Measurements from ENCODE around the gene GRK4. TPM values are rescaled to one million over a fixed set of nuclear protein-coding genes. Genes with fewer than 3 reads are reported as not detected.
A peak's percentile ranks its signal among the peaks of the same experiment; 100 is the strongest.
"Not testable (repeated sequence)": the region's sequence is repeated elsewhere in the genome, so short reads cannot be mapped to it uniquely, and the experiment has no call there.

The GRK4 gene
- total RNA-seq, 1 donor from 2014 or later = 6.7 TPM

GRCh38 chr4:2915789-2916188 is 47.6 kb upstream of the GRK4 start:
- no peak overlapping the region for H3K27ac ChIP-seq (ENCODE audit: low read depth, low read length)

GRCh38 chr4:2916696-2917095 is 46.7 kb upstream of the GRK4 start:
- not testable (repeated sequence) for H3K27ac Mint-ChIP-seq (ENCODE audit: unreplicated experiment)

More at GRCh38 chr4:2915789-2916188, 47.6 kb upstream of the GRK4 start:
- no peak overlapping the region for H3K4me3 ChIP-seq (ENCODE audit: insufficient read depth, low read depth, low read length)
- no peak overlapping the region for H3K4me3 Mint-ChIP-seq (ENCODE audit: unreplicated experiment)
- no peaks in the 10 kb centered on the region for H3K9me3 ChIP-seq (ENCODE audit: insufficient read depth, low read depth, low read length)
- H3K9me3 Mint-ChIP-seq (ENCODE audit: unreplicated experiment) = peaks cover 1% of the 10 kb centered on the region
- no peak overlapping the region for H3K4me2 ChIP-seq (ENCODE audit: low read length)
- peaks cover 41% of the 10 kb centered on the region for H3K36me3 Mint-ChIP-seq (ENCODE audit: low read depth, unreplicated experiment)
- no peak for DNase-seq (ENCODE audit: low read depth)
- no peak overlapping the region for H2AFZ ChIP-seq (ENCODE audit: low read depth, low read length)
- peaks cover 50% of the 10 kb centered on the region for H4K20me1 ChIP-seq (ENCODE audit: insufficient read depth, low read length)
- peaks cover 18% of the 10 kb centered on the region for H3K36me3 ChIP-seq (ENCODE audit: insufficient read depth, low read length)
- H3K27me3 ChIP-seq (ENCODE audit: insufficient read depth, low read length) = no peaks in the 10 kb centered on the region
- peaks cover 36% of the 10 kb centered on the region for H3K79me2 ChIP-seq (ENCODE audit: insufficient read depth, low read length)
- H3K27ac Mint-ChIP-seq (ENCODE audit: unreplicated experiment) = no peak overlapping the region
- FAIRE-seq = no peak
- no peaks in the 10 kb centered on the region for H3K4me1 ChIP-seq (ENCODE audit: insufficient read depth, low read length)
- no peaks in the 10 kb centered on the region for H3K4me1 Mint-ChIP-seq (ENCODE audit: low read depth, unreplicated experiment)
- no peaks in the 10 kb centered on the region for H3K27me3 Mint-ChIP-seq (ENCODE audit: low read depth, unreplicated experiment)
- TF ChIP-seq, protein P1, sequence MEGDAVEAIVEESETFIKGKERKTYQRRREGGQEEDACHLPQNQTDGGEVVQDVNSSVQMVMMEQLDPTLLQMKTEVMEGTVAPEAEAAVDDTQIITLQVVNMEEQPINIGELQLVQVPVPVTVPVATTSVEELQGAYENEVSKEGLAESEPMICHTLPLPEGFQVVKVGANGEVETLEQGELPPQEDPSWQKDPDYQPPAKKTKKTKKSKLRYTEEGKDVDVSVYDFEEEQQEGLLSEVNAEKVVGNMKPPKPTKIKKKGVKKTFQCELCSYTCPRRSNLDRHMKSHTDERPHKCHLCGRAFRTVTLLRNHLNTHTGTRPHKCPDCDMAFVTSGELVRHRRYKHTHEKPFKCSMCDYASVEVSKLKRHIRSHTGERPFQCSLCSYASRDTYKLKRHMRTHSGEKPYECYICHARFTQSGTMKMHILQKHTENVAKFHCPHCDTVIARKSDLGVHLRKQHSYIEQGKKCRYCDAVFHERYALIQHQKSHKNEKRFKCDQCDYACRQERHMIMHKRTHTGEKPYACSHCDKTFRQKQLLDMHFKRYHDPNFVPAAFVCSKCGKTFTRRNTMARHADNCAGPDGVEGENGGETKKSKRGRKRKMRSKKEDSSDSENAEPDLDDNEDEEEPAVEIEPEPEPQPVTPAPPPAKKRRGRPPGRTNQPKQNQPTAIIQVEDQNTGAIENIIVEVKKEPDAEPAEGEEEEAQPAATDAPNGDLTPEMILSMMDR (IDR thresholded peaks at IDR 0.05; ENCODE audit: insufficient read depth, low read depth, low read length) = no peak
- no peak for TF ChIP-seq EZH2 (IDR thresholded peaks at IDR 0.05; ENCODE audit: insufficient read depth, low read length)
- no peak overlapping the region for H3K9ac ChIP-seq (ENCODE audit: low read length)

GRCh38 chr4:2918300-2918699 is 45.1 kb upstream of the GRK4 start:
- Histone ChIP-seq H3K79me2 (ENCODE audit: insufficient read depth, low read length) (peaks cover 47% of the 10 kb centered on the region), H4K20me1 (ENCODE audit: insufficient read depth, low read length) (peaks cover 36% of the 10 kb centered on the region)
- not testable (repeated sequence) for H3K36me3 ChIP-seq (ENCODE audit: insufficient read depth, low read length); H3K9ac ChIP-seq (ENCODE audit: low read length); H3K4me3 Mint-ChIP-seq (ENCODE audit: unreplicated experiment); H3K27me3 ChIP-seq (ENCODE audit: insufficient read depth, low read length); H3K27ac ChIP-seq (ENCODE audit: low read depth, low read length); H3K27ac Mint-ChIP-seq (ENCODE audit: unreplicated experiment); H3K4me3 ChIP-seq (ENCODE audit: insufficient read depth, low read depth, low read length); H3K4me2 ChIP-seq (ENCODE audit: low read length); H3K27me3 Mint-ChIP-seq (ENCODE audit: low read depth, unreplicated experiment); H3K4me1 ChIP-seq (ENCODE audit: insufficient read depth, low read length); DNase-seq (ENCODE audit: low read depth); H2AFZ ChIP-seq (ENCODE audit: low read depth, low read length); FAIRE-seq; H3K9me3 Mint-ChIP-seq (ENCODE audit: unreplicated experiment); H3K9me3 ChIP-seq (ENCODE audit: insufficient read depth, low read depth, low read length)
- peaks cover 43% of the 10 kb centered on the region for H3K36me3 Mint-ChIP-seq (ENCODE audit: low read depth, unreplicated experiment)
- peaks cover 10% of the 10 kb centered on the region for H3K4me1 Mint-ChIP-seq (ENCODE audit: low read depth, unreplicated experiment)

More at GRCh38 chr4:2916696-2917095, 46.7 kb upstream of the GRK4 start:
- not testable (repeated sequence) for H3K4me3 ChIP-seq (ENCODE audit: insufficient read depth, low read depth, low read length); H3K4me2 ChIP-seq (ENCODE audit: low read length); H3K4me1 Mint-ChIP-seq (ENCODE audit: low read depth, unreplicated experiment); H3K9me3 Mint-ChIP-seq (ENCODE audit: unreplicated experiment); DNase-seq (ENCODE audit: low read depth); H3K4me1 ChIP-seq (ENCODE audit: insufficient read depth, low read length); H3K27me3 Mint-ChIP-seq (ENCODE audit: low read depth, unreplicated experiment); H3K4me3 Mint-ChIP-seq (ENCODE audit: unreplicated experiment); H3K27me3 ChIP-seq (ENCODE audit: insufficient read depth, low read length); H3K27ac ChIP-seq (ENCODE audit: low read depth, low read length); H3K9me3 ChIP-seq (ENCODE audit: insufficient read depth, low read depth, low read length); FAIRE-seq; H2AFZ ChIP-seq (ENCODE audit: low read depth, low read length); H3K9ac ChIP-seq (ENCODE audit: low read length)
- peaks cover 12% of the 10 kb centered on the region for H3K36me3 ChIP-seq (ENCODE audit: insufficient read depth, low read length)
- H3K36me3 Mint-ChIP-seq (ENCODE audit: low read depth, unreplicated experiment) = peaks cover 42% of the 10 kb centered on the region
- H3K79me2 ChIP-seq (ENCODE audit: insufficient read depth, low read length) = peaks cover 39% of the 10 kb centered on the region
- H4K20me1 ChIP-seq (ENCODE audit: insufficient read depth, low read length) = peaks cover 42% of the 10 kb centered on the region

DNA sequence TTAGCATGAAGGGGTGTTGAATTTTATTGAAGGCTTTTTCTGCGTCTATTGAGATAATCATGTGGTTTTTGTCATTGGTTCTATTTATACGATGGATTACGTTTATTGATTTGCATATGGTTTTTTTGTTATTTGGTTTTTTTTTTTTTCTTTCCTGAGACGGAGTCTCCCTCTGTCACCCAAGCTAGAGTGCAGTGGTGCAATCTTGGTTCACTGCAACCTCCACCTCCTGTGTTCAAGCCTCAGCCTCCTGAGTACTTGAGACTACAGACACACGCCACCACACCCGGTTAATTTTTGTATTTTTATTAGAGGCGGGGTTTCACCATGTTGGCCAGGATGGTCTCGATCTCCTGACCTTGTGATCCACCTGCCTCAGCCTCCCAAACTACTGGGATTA is 44.7 kb upstream of the GRK4 start:
- not testable (repeated sequence) for H3K9me3 Mint-ChIP-seq (ENCODE audit: unreplicated experiment); H3K9me3 ChIP-seq (ENCODE audit: insufficient read depth, low read depth, low read length); H3K4me2 ChIP-seq (ENCODE audit: low read length); H3K4me3 Mint-ChIP-seq (ENCODE audit: unreplicated experiment); H3K27me3 ChIP-seq (ENCODE audit: insufficient read depth, low read length); DNase-seq (ENCODE audit: low read depth); H3K36me3 ChIP-seq (ENCODE audit: insufficient read depth, low read length); H3K27ac ChIP-seq (ENCODE audit: low read depth, low read length); H3K9ac ChIP-seq (ENCODE audit: low read length); H3K27me3 Mint-ChIP-seq (ENCODE audit: low read depth, unreplicated experiment); H3K4me3 ChIP-seq (ENCODE audit: insufficient read depth, low read depth, low read length); H3K27ac Mint-ChIP-seq (ENCODE audit: unreplicated experiment); FAIRE-seq; H2AFZ ChIP-seq (ENCODE audit: low read depth, low read length)
- H3K4me1 Mint-ChIP-seq (ENCODE audit: low read depth, unreplicated experiment) = peaks cover 14% of the 10 kb centered on the region
- Histone ChIP-seq H4K20me1 (ENCODE audit: insufficient read depth, low read length) (peaks cover 32% of the 10 kb centered on the region), H3K79me2 (ENCODE audit: insufficient read depth, low read length) (peaks cover 52% of the 10 kb centered on the region), H3K4me1 (ENCODE audit: insufficient read depth, low read length) (peaks cover 11% of the 10 kb centered on the region)
- H3K36me3 Mint-ChIP-seq (ENCODE audit: low read depth, unreplicated experiment) = peaks cover 40% of the 10 kb centered on the region

DNA sequence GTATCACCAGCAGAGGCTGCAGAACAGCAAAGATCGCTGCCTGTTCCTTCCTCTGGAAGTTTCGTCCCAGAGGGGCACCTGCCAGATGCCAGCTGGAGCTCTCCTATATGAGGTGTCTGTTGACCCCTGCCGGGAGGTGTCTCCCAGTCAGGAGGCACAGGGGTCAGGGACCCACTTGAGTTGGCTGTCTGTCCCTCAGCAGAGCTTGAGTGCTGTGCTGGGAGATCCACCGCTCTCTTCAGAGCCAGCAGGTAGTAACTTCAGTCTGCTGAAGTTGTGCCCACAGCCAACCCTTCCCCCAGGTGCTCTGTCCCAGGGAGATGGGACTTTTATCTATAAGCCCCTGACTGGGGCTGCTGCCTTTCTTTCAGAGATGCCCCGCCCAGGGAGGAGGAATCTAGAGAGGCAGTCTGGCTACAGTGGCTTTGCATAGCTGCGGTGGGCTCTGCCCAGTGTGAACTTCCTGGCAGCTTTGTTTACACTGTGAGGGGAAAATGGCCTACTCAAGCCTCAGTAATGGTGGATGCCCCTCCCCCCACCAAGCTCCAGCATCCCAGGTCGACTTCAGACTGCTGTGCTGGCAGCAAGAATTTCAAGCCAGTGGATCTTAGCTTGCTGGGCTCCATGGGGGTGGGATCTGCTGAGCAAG is 40.8 kb upstream of the GRK4 start:
- DNase-seq (ENCODE audit: low read depth) = peak; percentile 55
- peak overlapping the region; percentile 55 for H3K27ac ChIP-seq (ENCODE audit: low read depth, low read length)
- Mint-ChIP-seq H3K4me1 (ENCODE audit: low read depth, unreplicated experiment) (peaks cover 14% of the 10 kb centered on the region), H3K4me3 (ENCODE audit: unreplicated experiment) (peak overlapping the region; percentile 68), H3K27ac (ENCODE audit: unreplicated experiment) (peak overlapping the region; percentile 92), H3K36me3 (ENCODE audit: low read depth, unreplicated experiment) (peaks cover 38% of the 10 kb centered on the region)
- H3K79me2 ChIP-seq (ENCODE audit: insufficient read depth, low read length) = peaks cover 69% of the 10 kb centered on the region
- H3K27me3 Mint-ChIP-seq (ENCODE audit: low read depth, unreplicated experiment); H2AFZ ChIP-seq (ENCODE audit: low read depth, low read length); H3K27me3 ChIP-seq (ENCODE audit: insufficient read depth, low read length); H3K4me3 ChIP-seq (ENCODE audit: insufficient read depth, low read depth, low read length); H3K36me3 ChIP-seq (ENCODE audit: insufficient read depth, low read length); FAIRE-seq; H3K9me3 Mint-ChIP-seq (ENCODE audit: unreplicated experiment); H3K9me3 ChIP-seq (ENCODE audit: insufficient read depth, low read depth, low read length): not testable (repeated sequence)
- H4K20me1 ChIP-seq (ENCODE audit: insufficient read depth, low read length) = peaks cover 21% of the 10 kb centered on the region
- peaks cover 11% of the 10 kb centered on the region for H3K4me1 ChIP-seq (ENCODE audit: insufficient read depth, low read length)
- peak overlapping the region; percentile 67 for H3K4me2 ChIP-seq (ENCODE audit: low read length)
- peak overlapping the region; percentile 25 for H3K9ac ChIP-seq (ENCODE audit: low read length)
